Hepatocyte (in vitro differentiated cells): Measurements from ENCODE around the gene MYBPH. TPM values are rescaled to one million over a fixed set of nuclear protein-coding genes. Genes with fewer than 3 reads are reported as not detected.
A peak's percentile ranks its signal among the peaks of the same experiment; 100 is the strongest.

Source experiments
- DNase-seq: peaks from one replicate; pipeline ENCODE4 v3.0.0-alpha.2; 2016; ENCODE audit warnings: low spot score
- H2AFZ ChIP-seq: fragments of 200-600 bp; sonication (generic); 2 replicates; pipeline ENCODE4 v1.6.0; 2016; ENCODE audit warnings: antibody characterized with exemption, mild to moderate bottlenecking
- H3K27ac ChIP-seq: fragments of 200-600 bp; sonication (generic); 2 replicates; pipeline ENCODE4 v1.5.1; 2016; ENCODE audit warnings: mild to moderate bottlenecking
- H3K27me3 ChIP-seq: fragments of 200-600 bp; sonication (generic); 2 replicates; pipeline ENCODE4 v1.6.1; 2016
- H3K36me3 ChIP-seq: fragments of 200-600 bp; sonication (generic); replicated peaks from 2 replicates; pipeline ENCODE4 v1.5.1; 2016; ENCODE audit warnings: low read depth; ENCODE audit not compliant: insufficient read depth
- H3K4me1 ChIP-seq: fragments of 200-600 bp; sonication (generic); 2 replicates; pipeline ENCODE4 v1.5.1; 2016; ENCODE audit warnings: mild to moderate bottlenecking, moderate library complexity; ENCODE audit not compliant: insufficient read depth
- H3K4me2 ChIP-seq: fragments of 200-600 bp; sonication (generic); 2 replicates; pipeline ENCODE4 v1.6.0; 2016
- H3K4me3 ChIP-seq: fragments of 200-600 bp; sonication (generic); 2 replicates; pipeline ENCODE4 v1.5.1; 2016; ENCODE audit warnings: mild to moderate bottlenecking
- H3K79me2 ChIP-seq: fragments of 200-600 bp; sonication (generic); 2 replicates; pipeline ENCODE4 v1.6.0; 2017; ENCODE audit warnings: mild to moderate bottlenecking
- H3K9me2 ChIP-seq: fragments of 200-600 bp; sonication (generic); replicated peaks from 2 replicates; pipeline ENCODE4 v1.6.0; 2017; ENCODE audit warnings: mild to moderate bottlenecking; ENCODE audit not compliant: insufficient read depth
- H3K9me3 ChIP-seq: fragments of 200-600 bp; sonication (generic); 2 replicates; pipeline ENCODE4 v1.5.1; 2016; ENCODE audit warnings: low read depth, mild to moderate bottlenecking
- H4K20me1 ChIP-seq: fragments of 200-600 bp; sonication (generic); 2 replicates; pipeline ENCODE4 v1.6.0; 2016; ENCODE audit warnings: mild to moderate bottlenecking; ENCODE audit not compliant: insufficient read depth, poor library complexity, severe bottlenecking
- EZH2 ChIP-seq: fragments of 200-600 bp; sonication (generic); IDR thresholded peaks from 2 replicates; pipeline ENCODE4 v1.6.1; 2016; ENCODE audit warnings: antibody characterized with exemption, mild to moderate bottlenecking, borderline replicate concordance
- EZH2phosphoT487 ChIP-seq: fragments of 200-600 bp; sonication (generic); IDR thresholded peaks from one replicate; pipeline ENCODE4 v1.6.1; 2018; ENCODE audit warnings: antibody characterized with exemption, mild to moderate bottlenecking, low read depth, moderate library complexity; ENCODE audit not compliant: unreplicated experiment, severe bottlenecking
- WGBS: methylation state at CpG from one replicate; pipeline ENCODE4 v1.1.6; 2016; ENCODE audit warnings: low lambda C conversion rate; ENCODE audit errors: missing lambda C conversion rate; 5-methylcytosine and 5-hydroxymethylcytosine counted together
- polyA plus RNA-seq: library from polyadenylated mRNA; unstranded; fragments of >200 nt; fragmentation: Nextera tagmentation; extraction: Ambion mirVana; gene quantifications from 2 replicates; pipeline ENCODE4 v1.2.1, GENCODE V29; 2016
- total RNA-seq: library from RNA; depleted of rRNA; stranded (reverse); fragments of >200 nt; gene quantifications from 2 replicates; pipeline ENCODE4 v1.2.3, GENCODE V29; 2014
- TF ChIP-seq, protein P1 (sequence below): fragments of 200-600 bp; sonication (generic); IDR thresholded peaks from 2 replicates; pipeline ENCODE4 v1.5.1; 2016; ENCODE audit warnings: antibody characterized with exemption, mild to moderate bottlenecking; ENCODE audit not compliant: poor library complexity

MYBPH gene
- total and polyA plus RNA-seq, 2 experiments from 2014 or later = 0.70 TPM; not detected in 1

DNA sequence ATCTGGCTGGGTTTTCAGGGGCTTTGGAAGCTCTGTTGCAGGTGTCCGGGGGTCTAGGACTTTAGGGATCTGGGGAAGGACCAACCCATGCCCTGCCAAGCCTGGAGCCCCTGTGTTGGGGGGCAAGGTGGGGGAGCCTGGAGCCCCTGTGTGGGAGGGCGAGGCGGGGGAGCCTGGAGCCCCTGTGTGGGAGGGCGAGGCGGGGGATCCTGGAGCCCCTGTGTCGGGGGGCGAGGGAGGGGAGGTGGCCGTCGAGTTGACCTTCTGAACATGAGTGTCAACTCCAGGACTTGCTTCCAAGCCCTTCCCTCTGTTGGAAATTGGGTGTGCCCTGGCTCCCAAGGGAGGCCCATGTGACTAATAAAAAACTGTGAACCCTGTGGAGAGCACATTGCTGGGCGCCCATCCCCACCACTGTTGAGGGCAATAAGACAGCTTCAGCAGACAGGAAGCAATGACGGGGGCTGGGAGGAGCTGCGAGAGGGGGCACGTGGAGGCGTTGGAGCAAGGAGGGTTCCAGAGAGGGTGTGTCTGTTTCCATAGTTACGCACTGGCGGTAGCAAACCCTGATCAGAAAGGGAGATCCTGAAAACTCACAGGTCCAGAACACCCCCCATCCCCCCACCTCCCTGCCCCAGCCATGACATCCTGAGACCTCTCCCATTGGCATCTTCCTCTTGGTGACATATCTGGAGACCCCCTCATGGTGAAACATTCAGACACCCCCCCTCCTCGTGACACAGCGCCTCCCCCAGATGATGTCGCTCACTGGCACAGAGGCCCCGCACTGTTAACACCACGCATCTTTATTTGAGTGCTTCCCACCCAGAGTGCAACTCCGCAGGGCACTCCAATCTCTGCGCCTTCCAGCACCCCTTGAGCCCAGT is 8.4 kb downstream of the MYBPH start:
- no peak overlapping the region for H3K4me3 ChIP-seq
- H4K20me1 ChIP-seq = no peaks in the 10 kb centered on the region
- H3K27ac ChIP-seq = no peak overlapping the region
- no peaks in the 10 kb centered on the region for H3K9me3 ChIP-seq
- no peaks in the 10 kb centered on the region for H3K79me2 ChIP-seq
- no peak for DNase-seq
- WGBS = 90% methylated on average over 19 of the region's 23 CpGs
- H3K36me3 ChIP-seq = no peaks in the 10 kb centered on the region
- no peak overlapping the region for H3K4me2 ChIP-seq
- no peak overlapping the region for H2AFZ ChIP-seq
- H3K9me2 ChIP-seq = no peaks in the 10 kb centered on the region
- H3K4me1 ChIP-seq = no peaks in the 10 kb centered on the region
- H3K27me3 ChIP-seq = no peaks in the 10 kb centered on the region
- TF ChIP-seq EZH2 (no peak), EZH2phosphoT487 (no peak)
- TF ChIP-seq, protein P1, sequence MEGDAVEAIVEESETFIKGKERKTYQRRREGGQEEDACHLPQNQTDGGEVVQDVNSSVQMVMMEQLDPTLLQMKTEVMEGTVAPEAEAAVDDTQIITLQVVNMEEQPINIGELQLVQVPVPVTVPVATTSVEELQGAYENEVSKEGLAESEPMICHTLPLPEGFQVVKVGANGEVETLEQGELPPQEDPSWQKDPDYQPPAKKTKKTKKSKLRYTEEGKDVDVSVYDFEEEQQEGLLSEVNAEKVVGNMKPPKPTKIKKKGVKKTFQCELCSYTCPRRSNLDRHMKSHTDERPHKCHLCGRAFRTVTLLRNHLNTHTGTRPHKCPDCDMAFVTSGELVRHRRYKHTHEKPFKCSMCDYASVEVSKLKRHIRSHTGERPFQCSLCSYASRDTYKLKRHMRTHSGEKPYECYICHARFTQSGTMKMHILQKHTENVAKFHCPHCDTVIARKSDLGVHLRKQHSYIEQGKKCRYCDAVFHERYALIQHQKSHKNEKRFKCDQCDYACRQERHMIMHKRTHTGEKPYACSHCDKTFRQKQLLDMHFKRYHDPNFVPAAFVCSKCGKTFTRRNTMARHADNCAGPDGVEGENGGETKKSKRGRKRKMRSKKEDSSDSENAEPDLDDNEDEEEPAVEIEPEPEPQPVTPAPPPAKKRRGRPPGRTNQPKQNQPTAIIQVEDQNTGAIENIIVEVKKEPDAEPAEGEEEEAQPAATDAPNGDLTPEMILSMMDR = no peak

DNA sequence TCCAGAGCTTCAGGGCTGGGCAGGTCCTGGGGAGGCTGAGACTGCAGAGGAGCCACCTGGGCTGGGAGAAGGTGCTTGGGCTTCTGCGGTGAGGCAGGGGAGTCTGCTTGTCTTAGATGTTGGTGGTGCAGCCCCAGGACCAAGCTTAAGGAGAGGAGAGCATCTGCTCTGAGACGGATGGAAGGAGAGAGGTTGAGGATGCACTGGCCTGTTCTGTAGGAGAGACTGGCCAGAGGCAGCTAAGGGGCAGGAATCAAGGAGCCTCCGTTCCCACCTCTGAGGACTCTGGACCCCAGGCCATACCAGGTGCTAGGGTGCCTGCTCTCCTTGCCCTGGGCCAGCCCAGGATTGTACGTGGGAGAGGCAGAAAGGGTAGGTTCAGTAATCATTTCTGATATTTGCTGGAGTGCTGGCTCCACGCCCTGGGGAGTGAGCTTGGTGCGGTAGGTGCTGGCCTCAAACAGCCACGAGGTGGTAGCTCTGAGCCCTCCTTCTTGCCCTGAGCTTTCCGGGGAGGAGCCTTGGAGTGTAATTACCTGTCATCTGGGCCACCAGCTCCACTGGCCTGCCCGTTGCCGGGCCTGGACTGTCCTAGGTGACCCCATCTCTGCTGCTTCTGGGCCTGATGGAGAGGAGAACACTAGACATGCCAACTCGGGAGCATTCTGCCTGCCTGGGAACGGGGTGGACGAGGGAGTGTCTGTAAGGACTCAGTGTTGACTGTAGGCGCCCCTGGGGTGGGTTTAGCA is 9.3 kb downstream of the MYBPH start:
- WGBS = 71% methylated on average over 14 of the region's 14 CpGs
- no peaks in the 10 kb centered on the region for H3K79me2 ChIP-seq
- H3K27me3 ChIP-seq = no peaks in the 10 kb centered on the region
- no peaks in the 10 kb centered on the region for H3K36me3 ChIP-seq
- no peak overlapping the region for H3K4me3 ChIP-seq
- H3K27ac ChIP-seq = no peak overlapping the region
- no peaks in the 10 kb centered on the region for H3K9me3 ChIP-seq
- no peak overlapping the region for H2AFZ ChIP-seq
- TF ChIP-seq, protein P1 = peak; percentile 43
- no peak for TF ChIP-seq EZH2
- H3K9me2 ChIP-seq = no peaks in the 10 kb centered on the region
- H4K20me1 ChIP-seq = no peaks in the 10 kb centered on the region
- peak; percentile 67 for DNase-seq
- H3K4me2 ChIP-seq = no peak overlapping the region
- H3K4me1 ChIP-seq = no peaks in the 10 kb centered on the region

DNA sequence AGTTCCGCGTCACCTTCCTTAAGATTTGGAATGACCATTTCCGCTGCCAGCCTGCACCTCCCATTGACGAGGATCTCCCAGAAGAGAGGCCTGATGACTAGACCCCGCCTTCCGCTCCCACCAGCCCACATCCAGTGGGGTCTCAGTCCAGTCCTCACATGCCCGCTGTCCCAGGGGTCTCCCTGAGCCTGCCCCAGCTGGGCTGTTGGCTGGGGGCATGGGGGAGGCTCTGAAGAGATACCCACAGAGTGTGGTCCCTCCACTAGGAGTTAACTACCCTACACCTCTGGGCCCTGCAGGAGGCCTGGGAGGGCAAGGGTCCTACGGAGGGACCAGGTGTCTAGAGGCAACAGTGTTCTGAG is 9.8 kb downstream of the MYBPH start:
- Histone ChIP-seq H3K4me1 (no peaks in the 10 kb centered on the region), H3K79me2 (no peaks in the 10 kb centered on the region), H3K27ac (no peak overlapping the region), H3K27me3 (no peaks in the 10 kb centered on the region), H3K9me3 (no peaks in the 10 kb centered on the region), H3K4me2 (no peak overlapping the region), H3K9me2 (no peaks in the 10 kb centered on the region), H3K36me3 (no peaks in the 10 kb centered on the region), H2AFZ (no peak overlapping the region), H3K4me3 (no peak overlapping the region), H4K20me1 (no peaks in the 10 kb centered on the region)
- 96% methylated on average over 8 of the region's 8 CpGs for WGBS
- TF ChIP-seq EZH2 (no peak), EZH2phosphoT487 (no peak)
- TF ChIP-seq, protein P1 = no peak
- no peak for DNase-seq
